Amniotic stem cell (primary cell): Measurements from ENCODE around the gene RFWD3.
"Not testable (repeated sequence)": the region's sequence is repeated elsewhere in the genome, so short reads cannot be mapped to it uniquely, and the experiment has no call there.

Experiments
- DNase-seq: peaks from one replicate; lab custom pipeline; 2025; lab: John Stamatoyannopoulos, UW

The RFWD3 gene, protein sequence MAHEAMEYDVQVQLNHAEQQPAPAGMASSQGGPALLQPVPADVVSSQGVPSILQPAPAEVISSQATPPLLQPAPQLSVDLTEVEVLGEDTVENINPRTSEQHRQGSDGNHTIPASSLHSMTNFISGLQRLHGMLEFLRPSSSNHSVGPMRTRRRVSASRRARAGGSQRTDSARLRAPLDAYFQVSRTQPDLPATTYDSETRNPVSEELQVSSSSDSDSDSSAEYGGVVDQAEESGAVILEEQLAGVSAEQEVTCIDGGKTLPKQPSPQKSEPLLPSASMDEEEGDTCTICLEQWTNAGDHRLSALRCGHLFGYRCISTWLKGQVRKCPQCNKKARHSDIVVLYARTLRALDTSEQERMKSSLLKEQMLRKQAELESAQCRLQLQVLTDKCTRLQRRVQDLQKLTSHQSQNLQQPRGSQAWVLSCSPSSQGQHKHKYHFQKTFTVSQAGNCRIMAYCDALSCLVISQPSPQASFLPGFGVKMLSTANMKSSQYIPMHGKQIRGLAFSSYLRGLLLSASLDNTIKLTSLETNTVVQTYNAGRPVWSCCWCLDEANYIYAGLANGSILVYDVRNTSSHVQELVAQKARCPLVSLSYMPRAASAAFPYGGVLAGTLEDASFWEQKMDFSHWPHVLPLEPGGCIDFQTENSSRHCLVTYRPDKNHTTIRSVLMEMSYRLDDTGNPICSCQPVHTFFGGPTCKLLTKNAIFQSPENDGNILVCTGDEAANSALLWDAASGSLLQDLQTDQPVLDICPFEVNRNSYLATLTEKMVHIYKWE

DNA sequence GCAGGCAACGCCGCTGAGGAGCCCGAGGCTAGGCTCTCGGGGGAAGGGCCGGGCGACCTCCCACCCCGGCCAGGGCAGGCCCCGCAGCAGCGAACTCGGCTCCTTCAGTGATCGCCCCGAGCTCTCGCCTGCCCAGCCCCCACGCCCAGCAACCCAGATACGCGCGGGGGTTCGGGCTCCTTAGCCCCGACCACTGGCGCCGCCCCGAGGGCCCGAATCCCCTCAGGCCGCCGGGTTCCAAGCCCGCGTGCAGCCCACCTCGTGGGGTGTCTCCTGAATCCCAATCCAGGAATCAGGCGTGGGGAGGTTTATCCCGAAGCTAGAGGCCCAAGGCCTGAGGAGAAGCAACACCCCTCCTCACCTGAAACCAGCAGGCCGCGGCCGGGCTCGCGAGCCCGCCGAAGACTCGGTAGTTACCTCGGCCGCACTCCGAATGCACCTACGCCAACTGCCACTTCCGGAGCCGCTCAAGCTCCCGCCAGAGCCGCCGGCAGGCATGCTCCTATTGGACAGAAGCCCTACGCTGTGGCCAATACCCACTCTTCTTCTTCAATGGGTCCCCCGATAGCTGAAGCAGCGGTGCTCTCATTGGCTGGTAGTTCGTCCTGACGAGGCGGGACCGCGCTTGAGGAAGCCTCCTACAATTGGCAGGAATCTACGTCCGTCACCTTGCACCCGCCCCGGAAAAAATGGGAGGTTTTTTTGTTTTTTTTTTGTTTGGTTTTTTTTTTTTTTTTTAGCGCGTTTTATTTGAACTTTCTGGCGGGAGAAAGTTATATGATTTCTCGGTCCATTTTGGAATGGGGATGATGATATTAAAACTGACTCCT, at the start of gene RFWD3:
Gene RFWD3, minus strand, starts transcription at position 453 of the 830 bp plus-strand sequence. CDS start 5,428 bp downstream, outside the sequence.
- DNase-seq = peak; percentile 98

DNA sequence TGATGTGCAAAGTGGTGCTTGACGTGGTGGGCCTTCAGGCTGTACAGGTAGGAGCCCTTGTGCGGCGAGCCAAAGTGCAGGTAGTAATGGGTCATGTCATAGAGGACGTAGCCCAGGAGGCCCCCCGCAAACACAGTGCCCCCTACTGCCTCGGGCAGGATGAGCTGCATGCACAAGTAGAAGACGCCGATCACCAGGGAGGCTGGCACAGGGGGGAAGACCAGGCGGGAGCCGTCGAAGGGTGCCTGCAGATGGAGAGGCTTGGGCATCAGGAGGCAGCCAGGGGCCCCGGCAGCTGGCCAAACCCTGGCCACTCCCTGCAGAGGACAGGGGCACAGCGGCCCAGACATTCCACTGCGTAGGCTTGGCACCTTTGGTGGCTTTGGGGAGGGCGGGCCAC, 49.7 kb upstream of the RFWD3 start:
- DNase-seq = no peak

DNA sequence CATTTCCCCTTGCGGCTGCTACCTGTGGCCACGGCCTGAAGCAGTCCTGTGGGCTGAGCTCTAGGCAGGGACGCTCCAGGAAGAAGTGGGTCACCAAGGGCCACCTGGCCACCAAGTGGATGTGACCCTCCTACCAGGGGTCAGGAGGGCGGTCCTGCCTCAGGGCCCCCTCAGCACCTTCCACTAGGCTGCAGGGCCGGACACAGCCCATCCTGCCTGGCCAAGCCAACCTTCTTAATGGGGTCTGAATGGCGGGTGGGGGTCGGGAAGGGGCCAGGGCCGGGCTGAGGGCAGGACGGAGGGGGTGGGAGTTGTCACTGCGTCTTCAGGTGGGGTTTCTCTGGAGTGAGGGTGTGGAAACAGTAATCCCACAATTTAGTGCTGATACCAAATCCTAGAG, 47.2 kb upstream of the RFWD3 start:
- DNase-seq = no peak

DNA sequence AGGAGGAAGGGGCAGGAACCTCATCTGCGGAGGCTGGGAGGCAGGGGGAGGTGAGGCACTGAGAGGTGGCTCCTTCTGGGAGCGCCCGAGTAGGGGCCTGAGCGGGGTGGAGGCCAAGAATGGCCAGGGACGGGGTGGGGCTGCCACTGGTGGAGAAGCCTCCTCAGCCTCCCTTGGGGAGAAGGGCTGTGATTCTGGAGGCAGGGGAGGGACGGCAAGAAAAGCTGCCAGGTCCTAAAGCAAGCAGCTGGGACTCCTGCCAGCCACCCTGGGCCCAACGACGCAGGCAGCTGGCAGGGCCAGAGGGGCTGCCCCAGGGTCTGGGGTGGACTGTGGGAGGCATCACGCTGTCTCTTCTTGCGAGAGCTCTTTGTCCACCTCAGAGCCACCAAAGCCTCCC, 46.6 kb upstream of the RFWD3 start:
- DNase-seq = no peak

DNA sequence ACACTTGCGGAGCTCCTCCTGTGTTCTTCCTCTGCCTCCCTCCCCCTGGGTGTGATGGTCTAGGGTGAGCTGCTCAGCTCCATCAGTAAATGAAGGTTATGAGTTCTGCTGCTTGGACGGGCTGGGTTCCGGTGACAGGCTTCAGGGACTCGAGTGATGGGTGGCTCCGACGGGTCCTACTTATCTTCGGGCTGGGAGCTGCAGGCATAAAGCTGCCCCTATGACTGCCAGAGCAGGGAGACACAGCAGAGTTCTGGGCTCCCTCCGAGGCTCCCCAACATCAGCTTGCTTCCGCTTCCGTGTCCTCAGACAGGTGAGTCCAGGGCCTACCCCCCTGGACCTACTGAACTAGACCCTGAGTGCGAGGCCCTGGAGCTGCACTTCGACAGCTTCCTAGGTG, 45.3 kb upstream of the RFWD3 start:
- no peak for DNase-seq

DNA sequence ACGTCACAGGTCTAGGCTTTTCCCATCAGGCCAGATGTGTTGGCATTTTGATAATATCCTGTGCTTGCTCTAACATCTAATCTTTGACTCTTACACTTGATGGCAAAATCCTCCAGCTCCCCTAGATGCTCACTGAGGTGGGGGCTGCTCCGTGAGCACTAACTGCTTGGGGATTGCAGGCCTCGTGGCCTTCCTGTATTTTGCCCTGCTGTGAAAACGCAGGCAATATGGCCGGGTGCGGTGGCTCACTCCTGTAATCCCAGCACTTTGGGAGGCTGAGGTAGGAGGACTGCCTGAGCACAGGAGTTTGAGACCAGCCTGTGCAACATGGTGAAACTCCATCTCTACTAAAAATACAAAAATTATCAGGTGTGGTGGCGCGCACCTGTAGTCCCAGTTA, 43.7 kb upstream of the RFWD3 start:
- no peak for DNase-seq

DNA sequence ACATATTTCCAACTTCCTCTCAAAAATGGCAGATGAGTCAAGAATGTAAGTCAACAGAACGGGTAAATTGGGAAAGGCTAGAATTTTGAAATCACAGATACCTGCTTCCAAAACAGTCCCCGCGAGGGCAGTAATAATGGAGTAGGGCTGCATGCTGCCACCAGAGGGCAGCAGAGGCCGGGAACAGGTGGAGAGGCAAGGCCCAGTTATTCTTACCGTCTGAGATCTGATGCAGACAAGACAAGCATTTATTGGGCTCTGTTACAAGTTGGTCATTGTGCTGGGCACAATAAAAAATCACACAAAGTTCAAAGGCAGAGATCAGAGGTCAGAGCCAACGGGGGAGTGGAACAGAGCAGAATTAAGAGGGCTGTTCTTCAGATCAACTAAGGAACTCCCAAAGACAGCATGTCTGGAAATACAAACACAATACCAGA, 42.8 kb upstream of the RFWD3 start:
- DNase-seq = peak; percentile 56

DNA sequence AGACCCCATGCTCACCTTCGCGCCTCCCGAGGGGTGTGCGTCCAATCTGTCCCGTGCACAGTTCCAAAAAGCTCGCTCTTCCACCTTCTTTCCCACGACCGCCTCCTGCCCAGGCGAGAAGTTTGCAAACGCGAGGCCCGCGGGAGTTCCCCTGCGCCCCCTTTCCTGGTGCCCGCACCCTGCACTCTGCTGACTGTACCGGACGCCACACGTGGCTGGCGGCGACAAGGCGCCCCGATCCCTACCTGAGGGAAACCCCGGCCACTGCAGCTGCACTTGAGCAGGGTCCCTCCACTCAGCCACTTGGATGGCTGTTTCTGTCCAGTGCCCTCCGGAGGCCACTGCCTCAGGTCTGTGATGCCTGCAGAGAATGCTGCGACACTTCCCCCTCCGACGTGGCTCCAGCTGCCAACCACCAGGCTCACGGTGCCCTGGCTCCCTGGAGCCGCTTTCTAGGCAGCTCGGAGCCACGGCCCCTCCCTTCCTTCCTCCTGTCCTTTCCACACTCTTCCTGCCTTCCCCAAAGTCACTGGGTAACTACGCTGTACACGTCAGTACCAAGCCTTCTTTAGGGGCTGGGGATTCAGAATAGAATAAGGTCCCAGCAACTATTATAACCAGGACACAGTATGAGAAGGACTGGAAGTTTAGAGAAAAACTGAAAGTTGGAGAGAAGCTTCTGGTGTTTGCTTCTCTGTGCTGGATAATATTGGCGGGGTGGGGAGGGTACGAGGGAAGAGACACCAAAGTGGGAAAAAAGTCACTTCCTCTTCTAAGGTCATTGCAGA, 34.0 kb upstream of the RFWD3 start, which contains the start of gene MLKL:
Gene MLKL, minus strand, starts transcription at position 425 of the 788 bp plus-strand sequence. CDS start 5,105 bp downstream, outside the sequence.
- DNase-seq = peak; percentile 19

DNA sequence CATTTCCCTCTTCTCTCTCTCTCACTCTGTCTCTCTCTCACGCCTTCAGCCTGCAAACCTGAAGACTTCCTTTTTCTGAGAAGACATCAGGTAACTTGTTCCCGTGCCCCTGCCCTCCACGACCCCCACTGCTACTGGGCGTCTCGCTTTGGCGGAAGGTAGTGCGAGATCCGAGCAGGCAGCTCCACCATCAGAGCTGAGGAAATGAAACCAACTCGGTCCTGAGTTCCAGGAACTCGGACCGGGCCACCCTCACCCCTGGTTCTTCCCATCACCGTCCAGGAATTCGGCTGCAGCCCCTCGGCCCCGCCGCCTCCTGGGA, 33.4 kb upstream of the RFWD3 start:
- no peak for DNase-seq

DNA sequence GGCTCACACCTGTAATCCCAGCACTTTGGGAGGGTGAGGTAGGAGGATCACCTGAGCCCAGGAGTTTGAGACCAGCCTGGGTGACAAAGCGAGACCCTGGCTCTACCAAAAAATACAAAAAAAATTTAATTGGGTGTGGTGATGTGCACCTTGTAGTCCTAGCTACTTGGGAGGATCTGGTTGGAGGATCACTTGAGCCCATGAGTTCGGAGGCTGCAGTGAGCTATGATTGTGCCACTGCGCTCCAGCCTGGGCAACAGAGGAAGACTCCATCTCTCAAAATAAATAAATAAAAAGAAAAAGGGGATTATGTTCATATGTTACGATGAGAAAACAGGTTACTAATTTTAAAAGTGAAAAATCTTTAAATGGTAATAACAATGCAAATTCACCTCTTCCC, 33.0 kb upstream of the RFWD3 start:
- DNase-seq = no peak

DNA sequence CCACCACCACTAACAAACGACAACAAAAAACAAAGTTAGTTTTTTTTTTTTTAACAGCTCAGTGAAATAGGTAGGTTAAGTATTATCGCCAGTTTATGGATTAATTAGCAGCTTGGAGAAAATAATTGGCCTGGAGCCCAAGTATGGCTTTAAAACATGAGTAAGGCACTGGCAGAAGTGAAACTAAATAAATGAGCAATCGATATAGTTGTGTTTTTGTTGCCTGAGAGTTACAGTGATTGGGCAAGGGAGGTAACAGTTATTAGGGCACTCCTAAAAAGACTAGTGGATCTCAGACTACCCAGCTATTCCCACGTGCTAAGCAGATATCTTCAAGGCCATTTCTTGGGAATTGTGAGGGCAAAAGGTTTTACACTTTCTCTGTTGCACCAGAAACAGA, 31.5 kb upstream of the RFWD3 start:
- no peak for DNase-seq

DNA sequence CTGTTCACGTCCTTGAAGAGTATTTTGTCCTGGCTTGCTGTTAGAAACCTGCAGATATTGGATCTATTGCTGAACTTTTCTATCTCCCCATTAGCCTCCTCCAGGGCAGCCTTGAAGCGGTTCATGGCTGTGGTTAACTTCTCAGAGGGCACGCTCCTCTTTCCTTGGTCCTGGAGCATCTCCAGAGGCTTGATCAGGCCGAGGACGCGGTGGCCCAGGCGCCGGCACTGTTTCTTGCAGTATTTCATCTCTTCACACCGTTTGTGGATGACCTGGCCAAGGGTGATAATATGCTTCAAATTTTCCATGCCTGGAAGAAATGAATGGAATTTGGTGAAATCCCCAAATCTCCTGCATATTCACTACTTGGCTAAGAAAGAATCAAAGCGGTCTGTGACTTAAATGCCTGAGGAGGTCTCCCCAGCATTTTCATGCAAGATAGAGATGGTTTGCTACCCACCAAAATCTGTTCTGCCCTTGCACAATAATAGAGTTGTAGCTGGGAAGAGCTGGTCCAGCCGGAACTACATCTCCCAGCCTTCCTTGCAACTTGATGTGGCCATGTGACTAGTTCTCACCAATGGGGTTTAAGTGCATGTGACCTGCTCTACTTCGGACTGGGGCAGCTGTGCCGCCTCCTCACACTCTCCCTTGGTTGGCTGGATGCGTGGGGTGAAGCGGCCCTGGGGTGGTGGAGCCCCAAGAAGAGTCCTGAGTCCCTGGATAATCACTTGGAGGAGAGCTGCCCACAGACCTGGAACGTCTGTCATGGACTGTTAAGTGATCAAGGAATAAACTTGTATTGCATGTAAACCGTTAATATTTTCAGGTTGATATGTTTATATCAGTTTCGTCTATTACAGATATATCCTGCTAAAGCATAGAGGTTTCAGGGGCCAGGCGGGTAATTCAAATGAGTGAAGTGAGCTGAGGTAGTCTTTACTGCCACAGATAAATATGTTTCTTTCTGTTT, 29.1 kb upstream of the RFWD3 start:
- DNase-seq = peak; percentile 55

DNA sequence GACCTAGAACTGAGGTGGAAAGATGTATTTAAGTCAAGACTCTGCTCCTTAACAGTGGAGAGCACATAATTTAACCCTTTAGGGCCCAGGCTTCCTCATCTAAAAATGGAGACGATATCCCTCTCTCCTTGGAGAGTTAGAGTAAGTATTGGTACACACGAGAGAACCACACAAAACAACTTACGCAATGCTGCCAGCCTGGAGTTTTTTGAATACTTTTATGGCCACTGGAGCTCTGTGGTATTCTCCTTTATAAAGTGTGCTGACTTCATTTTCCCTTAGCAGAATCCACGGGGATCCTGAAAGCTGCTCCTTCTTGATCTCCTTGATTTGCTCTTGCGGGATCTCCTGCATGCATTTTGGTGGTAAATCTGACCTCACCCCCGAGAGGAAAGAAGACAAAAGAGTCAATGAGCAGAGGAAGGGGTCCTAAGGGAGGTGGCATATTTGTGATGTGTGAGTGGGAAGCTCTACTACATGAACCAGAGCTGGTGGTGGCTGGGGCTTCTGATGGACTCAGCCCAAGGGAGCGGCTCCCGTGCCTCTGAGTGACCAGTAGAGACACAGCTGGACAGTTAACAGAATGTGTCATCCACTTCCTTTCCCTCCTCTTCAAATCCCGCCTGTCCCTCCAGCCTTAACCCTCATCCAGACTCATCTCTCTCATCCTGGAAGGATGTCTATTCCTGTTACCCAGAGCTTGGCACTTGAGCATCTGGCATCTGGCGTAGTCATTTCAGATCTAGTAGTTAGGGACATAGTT, 24.6 kb upstream of the RFWD3 start:
- DNase-seq = no peak

DNA sequence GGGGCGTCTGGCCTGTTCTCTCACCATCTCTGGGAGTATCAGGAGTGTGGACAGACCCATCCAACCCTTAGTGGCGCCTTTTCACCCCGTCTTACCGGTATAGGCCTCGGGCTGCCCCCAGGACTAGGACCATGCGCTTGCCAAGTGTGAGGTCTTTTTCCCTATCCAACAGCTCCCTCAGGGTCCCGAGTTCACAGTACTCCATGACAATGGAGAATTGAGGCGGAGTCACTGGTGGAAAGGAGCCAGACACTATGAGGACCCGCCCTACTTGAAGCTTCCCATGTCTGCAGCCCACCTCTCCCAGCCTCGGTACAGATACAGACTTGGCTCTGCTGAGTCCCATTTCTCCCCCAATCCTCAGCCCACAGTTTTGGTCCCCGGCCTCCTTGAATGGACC, 15.9 kb upstream of the RFWD3 start:
- DNase-seq = no peak

DNA sequence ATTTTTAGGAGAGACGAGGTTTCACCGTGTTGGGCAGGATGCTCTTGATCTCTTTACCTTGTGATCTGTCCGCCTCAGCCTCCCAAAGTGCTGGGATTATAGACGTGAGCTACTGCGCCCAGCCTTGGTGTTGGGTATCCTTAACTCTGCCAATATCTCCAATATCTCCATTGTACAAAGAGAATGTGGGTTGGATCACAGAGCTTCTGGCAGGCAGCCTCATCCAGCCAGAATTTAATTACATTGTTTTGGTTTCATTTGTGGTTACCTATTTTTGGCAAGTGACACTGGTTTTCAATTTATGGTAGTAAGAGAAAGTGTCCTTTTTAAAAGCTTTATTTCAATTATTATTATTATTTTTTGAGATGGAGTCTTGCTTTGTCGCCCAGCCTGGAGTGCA, 14.0 kb upstream of the RFWD3 start:
- no peak for DNase-seq

DNA sequence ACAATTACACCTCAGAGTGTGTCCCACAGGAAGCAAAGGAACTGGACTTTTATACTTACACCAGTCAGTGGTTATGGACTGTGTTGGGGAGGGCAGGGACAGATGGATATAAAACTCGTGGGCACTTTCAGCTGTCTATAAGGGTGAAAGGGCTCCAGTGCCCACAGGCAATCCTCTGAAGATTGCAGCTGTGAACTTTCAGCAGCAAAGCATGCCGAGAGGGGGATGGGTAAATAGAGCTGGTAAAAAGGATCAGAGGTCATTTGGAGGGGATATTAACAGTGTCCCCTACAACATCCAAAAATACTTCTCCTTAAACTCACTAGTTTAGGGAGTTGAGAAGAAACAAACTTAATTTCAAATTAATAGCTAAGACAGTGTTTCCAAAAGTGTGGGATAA, 13.3 kb upstream of the RFWD3 start:
- DNase-seq = no peak

DNA sequence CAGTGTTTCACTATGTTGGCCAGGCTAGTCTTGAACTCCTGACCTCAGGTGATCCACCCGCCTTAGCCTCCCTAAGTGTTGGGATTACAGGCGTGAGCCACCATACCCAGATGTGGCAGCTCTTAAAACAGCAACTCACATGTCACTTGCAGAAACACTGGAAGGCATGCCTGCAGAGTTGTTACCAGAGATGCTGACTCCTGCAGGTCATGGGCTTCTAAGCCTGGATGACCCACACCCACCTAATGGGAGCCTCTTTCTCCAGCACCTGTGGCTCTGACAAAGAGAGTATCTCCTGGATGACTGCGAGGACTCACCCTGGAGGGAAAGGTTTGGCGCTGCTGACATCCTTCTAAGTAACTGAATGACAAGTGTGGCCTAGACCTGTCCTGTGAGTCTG, 11.2 kb upstream of the RFWD3 start:
- DNase-seq = no peak

DNA sequence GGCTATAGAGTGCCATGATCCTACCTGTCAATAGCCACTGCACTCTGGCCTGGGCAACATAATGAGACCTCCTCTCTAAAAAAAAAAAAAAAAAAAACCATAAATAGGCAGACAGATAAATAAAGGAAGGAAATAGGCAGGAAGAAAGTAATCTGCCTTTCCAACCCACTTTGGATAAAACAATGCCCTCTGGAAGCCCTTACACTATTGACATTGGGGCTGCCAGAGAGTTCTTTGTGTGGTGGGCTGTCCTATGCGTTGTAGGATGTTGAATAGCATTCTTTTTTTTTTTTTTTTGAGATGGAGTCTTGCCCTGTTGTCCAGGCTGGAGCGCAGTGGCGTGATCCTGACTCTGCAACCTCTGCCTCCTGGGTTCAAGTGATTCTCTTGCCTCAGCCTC, 7.2 kb upstream of the RFWD3 start:
- no peak for DNase-seq

DNA sequence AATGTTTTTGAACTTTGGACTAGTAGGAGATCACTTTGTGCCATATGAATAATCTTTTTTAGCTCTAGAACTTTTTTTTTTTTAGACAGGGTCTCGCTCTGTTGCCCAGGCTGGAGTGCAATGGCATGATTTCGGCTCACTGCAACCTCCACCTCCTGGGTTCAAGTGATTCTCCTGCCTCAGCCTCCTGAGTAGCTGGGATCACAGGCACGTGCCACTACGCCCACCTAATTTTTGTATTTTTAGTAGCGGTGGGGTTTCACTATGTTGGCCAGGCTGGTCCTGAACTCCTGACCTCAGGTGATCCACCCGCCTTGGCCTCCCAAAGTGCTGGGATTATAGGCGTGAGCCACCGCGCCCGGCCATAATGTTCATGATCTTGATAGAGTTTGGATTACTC, 2.2 kb upstream of the RFWD3 start:
- DNase-seq = not testable (repeated sequence)

DNA sequence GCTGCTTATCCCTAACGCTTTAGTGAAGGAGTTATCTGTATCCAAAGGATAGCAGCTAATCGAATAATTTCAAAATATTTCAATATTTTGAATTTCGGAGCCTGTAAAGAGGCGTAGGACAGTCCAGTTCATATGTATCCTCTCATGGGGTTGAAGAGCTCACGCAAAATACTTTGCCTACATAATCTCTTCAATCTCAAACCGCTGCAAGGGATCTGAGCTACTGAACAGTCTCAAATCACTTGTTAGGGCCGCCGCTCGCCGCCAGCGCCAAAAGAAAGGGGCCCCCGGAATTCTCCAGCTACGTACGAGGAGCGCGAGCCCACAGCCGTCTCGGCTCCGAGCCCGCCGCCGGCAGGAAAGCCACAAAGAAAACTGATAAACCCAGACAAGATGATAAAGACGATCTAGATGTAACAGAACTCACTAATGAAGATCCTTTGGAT, 601 bp upstream of the RFWD3 start:
- DNase-seq = no peak
